NCI-H2081 treated with DMSO at 0.1 percent for 48 hours (cell line): ENCODE measurements around the gene GTPBP3.

Experiments
- DNase-seq: peaks from one replicate; lab custom pipeline; 2025; lab: John Stamatoyannopoulos, UW

GTPBP3 gene

DNA sequence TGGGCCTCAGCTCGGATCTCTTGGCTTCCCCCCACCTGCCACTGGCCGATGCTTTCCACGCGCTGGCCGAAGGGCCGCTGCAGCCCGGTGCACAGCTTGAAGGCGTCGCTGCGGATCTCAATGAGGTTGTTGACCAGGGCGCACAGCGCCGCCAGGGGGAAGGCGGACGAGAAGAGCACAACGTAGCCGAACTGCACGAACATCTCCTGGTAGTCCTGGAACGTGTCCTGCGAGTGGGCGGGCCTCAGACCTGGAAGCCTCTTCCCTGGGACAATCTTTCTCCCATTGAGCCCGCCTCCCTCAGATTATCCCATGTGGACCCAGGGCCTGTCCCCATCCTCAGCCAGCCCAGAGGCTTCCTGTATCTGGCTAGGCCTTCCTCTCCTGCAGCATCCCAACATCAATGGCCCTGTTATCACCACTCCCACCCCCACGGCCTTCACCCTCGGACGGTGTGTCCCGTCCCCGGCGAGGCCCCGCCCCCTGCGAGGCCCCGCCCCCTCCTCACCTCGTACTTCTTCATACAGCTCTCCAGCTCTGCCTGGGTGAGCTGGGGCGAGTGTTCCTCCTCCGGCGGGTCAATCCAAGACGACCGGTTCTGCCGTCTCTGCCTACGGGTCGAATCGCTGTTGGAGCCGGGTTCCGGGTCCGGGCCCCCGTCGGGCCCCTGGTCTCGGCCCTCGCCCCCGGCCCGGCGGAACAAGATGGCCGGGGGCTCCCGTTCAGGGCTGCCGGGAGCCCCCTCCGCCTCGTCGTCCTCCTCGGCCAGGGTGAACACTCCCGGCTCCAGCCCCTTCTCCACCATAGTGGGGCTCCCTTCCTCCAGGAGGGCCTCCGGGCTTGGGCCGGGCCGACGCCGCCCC lies 9.5 kb upstream of the GTPBP3 start:
- DNase-seq: no peak

DNA sequence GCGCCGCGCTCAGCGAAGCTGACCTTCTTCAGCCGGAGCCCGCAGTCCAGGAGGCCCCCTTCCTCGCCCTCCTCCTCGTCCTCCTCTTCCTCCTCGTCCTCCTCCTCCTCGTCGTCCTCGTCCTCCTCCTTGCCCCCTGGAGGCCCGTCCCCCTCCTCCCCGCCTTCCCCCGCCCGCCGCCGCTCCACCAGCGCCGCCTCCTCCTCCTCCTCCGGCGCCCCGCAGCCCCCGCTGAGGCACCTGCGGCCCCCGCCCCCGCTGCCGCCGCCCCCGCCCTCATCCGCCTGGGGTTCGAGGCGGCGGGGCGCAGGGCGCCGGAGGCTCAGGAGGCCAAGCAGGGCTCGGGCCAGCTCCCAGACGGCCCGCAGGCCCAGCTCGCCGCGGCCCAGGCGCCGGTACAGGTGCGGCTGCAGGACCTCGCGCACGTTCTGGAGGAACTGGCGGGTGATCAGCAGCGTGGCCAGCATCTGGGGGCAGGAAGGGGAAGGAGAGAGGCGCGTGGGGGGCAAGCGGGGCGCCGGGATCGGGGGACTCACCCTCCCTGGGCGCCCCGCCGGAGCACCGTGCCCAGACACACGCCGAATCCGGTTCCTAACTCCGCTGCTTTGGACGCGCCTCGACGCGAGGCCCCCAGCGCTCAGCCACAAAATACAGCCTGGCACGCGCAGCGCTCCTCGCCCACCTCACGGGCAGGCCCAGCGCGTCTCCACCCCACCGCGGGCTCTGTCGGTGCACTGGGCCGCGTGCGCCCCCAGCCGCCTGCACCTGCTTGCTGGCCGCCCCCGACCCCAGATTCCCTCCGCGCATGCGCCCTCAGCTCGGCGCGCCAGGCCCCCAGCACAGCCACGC lies 8.6 kb upstream of the GTPBP3 start:
- DNase-seq: no peak

DNA sequence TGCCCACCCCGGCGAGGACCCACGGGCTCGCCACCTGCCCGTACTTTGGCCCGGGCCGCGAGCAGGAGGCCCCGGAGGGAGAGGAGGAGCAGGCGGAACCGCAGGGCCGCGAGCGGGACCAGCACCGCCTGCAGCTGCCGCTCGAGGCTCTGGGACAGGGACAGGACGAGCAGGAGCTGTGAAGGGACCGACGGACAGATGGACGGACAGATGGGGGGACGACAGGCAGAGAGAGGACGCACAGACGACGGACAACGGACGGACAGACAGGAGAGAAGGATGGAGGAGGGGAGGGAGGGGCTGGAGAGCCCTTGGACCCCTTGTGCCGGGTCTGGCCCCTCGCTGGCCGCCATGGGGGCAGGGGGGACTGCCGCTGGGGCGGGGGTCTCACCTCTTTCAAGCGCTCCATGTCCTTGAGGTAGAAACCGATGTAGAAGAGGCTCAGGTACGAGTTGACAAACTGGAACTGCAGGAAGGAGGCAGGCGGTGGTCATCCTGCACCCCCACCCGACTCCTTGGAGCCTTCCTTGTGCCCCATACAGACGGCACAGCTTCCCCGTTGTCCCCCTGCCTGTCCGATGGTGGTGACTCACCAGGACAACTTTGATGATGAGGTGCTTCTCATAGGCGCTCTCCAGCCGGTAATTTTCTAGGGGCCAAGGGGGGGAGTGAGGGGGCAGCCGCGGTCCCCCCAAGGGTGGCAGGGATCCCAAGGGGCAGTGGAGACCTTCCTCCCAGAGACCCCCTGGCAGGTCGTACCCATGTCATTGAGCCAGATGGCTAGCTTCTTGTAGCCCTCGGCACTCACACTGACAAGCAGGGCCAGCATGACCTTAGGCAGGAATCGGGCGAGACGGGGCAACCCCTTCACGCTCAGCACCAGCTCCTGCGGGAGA lies 7.7 kb upstream of the GTPBP3 start:
- DNase-seq: no peak

DNA sequence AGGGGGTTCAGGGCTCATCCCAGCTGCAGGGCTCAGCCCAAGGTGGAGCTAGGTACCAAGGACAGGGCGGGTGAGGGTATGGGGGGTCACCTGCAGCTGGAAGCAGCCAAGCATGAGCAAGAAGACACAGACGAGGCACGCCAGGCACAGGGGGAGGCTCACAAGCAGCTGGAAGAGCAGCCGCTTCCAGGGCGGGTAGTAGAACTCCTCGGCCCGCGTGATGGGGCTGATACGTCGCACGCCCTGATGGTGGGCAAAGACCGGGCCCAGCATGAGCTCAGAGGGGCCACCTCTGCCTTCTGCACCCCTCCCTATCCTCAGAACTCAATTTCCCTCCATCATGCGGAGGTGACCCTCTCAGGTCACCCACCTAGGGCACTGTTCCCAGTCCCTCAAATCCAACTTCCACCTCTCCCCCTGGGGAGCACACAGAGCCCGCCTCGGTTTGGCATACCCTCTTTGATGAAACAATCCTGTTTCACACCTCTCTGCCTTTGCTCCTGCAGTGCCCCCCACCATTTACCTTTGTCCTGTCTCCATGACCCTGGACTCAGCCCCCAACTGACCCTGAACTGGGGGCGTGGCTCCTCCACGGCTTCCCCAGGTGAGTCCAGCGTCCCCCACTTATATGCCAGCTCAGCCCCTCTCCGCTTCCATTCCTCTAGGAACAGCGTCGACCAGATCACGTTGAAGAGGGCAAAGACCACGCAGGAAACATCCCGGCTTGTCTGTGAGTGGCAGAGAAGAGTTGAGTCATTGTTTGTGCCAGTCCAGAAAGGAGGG lies 6.9 kb upstream of the GTPBP3 start:
- no peak for DNase-seq

DNA sequence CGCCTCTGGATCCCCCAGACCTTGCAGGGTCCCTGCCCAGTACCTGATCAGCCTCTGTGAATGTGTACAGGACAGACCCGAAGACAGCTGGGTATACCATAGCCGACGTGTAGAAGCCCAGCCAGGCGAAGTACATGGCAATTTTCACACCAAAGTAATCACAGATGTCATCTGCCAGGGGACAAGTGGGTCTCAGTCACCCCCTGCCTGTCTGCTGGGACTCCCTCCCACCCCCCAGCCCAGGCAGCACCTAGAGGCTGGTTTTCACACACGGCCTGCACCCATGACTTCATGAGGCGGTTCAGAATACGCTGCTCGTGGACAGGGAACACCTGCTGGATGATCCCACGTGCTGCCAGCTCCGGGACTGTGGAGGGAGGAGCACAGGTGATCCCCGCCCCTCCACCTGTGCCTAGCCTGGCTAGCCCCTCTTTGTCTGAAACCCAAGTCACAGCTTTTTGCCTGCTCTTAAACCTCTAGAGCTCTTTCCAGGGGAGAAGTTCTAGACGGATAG lies 6.3 kb upstream of the GTPBP3 start:
- DNase-seq: no peak

DNA sequence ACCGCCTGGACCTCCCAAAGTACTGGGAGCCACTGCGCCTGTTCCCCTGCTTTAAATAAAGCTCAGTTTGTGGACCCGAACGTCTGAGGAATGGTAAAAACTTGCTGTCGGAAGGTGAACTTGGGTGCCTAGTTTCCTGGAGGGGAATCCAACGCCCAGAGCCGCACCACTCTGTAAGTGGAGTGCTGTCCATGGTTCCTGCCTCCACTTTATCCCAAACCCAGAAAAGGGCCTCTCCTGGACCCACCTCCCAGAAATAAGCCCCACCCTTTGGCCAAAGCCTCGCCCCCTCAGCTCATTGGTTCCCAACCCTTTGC lies 5.0 kb upstream of the GTPBP3 start:
- DNase-seq: no peak

DNA sequence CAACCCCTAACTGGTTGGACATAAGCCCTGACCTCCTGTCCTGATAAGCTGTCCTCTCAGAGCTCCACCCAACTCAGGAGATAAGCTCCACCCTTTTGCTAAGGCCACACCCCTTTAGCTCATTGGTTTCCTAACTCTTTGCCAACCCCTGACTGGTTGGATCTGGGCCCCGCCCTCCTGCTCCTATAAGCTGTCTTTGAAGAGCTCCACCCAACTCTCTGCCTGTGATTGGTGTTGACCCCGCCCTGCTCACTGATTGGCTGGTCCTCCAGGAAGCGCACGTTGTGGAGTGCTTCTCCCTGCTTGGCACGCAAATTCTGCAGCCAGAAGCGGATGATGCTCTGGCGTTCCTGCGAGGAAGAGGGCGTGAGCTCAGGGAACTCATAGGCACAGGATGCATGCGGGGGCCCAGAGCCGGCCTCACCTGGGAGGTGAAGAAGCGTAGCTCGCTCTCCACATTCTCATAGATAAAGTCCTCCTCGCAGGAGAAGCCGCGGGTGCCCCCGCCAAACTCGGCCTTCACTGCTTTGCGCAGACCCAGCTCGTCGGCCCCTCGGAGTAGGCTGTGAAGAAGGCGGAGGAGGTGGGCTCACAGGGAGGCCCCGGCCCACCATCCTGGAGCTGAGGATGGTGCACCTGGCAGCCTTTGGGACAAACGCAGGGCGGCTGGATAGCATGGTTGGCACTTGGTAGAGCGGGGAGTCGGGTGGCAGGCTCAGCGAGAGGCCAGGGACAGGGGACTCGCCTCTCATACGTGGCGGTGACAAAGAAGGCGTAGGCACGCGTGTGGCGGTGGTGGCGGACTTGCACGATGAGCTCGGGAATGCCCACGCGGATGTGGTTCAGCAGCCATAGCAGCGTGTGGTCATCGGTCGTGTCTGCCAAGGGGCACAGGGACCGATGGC lies 4.4 kb upstream of the GTPBP3 start:
- no peak for DNase-seq

DNA sequence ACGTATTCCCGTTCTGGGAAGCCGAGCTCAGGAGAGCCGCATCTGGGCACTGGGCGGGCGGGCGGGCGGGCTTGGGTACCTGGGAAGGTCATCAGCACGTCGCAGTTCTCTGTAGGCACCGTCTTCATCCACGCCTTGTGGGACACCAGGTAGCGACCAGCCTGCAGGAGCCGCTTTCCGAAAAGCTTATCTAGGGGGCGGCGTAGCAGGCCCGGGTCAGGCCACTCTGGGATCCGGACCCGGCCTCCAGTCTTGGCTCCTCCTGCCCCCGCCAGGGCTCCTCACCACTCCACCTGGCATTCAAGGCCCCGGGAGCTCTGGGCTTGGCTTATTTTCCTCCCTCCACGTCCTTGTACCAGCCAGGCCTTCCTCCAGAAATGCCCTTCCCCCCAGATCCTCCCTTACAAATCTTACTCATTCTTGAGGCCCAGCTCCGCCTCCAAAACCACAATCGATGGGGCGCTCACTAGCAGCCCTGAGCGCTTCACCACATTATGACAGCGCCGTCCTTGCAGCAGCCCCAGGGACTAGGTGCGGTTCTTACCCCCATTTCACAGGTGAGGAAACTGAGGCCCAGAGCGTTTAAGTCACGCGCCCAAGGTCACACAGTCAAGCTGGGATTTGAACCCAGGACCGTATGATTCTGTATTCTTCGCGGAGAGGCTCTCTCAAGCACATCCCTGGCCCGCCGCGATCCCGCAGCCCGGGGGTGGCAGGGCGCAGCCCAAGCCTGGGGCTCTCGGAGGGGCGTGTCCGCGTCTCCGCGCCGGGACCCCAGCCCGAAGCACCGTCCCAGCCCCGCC lies 3.5 kb upstream of the GTPBP3 start:
- no peak for DNase-seq

DNA sequence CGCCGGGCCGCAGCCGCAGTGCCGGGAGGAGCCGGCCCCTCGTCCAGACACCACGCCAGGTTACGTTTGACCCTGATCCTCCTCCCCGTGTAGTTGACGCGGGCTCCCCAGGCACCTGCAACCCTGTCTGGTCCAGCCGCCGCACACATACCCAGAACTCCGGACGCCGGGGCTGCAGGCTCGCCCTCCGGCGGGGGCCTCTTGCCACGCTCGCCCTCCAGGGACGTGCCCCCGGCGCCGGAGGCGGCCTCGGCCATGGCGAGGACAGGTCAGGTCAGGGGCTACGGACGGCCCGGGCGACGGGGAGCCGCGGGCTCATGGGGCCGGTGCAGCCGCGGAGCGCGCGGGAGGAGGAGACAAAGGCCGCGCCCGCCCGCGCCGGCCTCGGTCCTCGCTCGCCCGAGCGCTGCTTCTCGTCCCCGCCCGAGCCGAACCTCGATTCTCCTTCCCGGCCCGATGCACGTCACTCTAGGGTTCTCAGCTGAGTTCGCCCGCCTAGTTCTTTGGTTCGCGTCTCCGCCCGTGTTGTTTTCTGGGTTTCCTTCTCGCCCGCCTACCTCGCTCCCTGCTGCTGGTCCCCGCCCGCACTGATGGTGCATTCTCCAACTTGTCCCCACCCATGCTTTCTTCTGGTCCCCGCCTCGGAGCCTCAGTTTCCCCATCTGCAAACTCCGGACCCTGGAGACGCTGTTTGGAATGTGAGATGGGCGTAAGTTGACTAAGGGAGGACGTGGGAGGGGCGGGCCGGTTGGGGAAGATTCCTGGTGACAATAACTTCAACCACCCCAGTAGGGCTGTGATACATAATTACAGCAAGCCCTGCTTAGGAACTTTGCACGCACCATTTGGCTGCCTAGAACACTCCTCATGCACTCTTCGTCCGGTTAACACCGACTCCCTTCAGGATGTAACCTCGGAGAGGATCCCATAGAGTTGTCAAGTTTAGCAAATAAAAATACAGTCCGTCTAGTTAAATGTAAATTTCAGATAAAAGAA lies 2.6 kb upstream of the GTPBP3 start, which contains the start of gene ANO8:
Gene ANO8, minus strand, starts transcription at position 442 of the 996 bp plus-strand sequence. Its CDS starts 185 bp downstream, at position 257.
- peak; percentile 70 for DNase-seq

DNA sequence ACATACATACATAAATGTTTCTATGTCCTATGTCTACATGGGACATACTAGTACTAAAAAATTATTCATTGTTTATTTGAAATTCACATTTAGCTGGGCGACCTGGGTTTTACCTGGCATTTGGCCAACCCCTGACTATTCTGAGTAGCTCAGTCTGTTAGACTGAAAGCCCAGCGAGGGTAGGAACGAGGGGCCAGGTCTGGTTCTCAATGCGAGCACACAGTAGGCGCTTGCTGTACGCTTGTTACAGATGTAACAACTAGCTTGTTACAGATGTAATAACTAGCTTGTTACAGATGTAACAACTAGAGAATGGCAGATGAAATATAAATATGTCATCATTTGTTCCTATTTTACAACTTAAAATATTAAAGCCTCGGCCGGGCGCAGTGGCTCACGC lies 1.8 kb upstream of the GTPBP3 start:
- DNase-seq: no peak

DNA sequence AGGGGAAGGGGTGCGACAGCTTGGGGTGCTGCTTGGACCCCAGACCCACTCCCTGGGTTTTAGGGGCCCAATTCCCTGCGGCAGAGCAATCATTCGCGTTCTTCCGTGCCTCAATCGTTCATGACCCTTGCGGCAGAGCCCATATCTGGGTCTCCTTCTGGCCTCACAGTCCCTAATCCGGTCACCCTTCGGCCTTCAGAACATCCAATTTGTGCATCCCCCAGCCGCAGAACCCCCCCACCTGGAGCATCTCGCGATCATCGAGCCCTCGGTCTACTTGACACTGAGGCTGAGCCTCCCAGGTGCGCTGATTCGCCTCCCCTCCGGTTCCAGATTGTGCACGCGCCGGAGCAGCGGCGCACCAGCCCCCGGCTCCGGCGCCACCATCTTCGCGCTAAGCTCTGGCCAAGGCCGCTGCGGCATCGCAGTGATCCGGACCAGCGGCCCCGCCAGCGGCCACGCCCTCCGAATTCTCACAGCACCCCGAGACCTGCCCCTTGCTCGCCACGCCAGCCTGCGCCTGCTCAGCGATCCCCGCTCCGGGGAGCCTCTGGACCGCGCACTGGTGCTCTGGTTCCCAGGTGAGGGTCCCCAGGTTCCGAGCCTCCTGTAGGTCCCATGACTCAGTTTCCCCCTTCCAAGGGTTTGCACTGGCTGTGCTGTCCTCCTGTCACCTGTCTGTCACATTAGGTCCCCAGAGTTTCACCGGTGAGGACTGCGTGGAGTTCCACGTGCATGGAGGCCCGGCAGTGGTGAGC lies 501 bp downstream of the GTPBP3 start:
- DNase-seq: no peak

DNA sequence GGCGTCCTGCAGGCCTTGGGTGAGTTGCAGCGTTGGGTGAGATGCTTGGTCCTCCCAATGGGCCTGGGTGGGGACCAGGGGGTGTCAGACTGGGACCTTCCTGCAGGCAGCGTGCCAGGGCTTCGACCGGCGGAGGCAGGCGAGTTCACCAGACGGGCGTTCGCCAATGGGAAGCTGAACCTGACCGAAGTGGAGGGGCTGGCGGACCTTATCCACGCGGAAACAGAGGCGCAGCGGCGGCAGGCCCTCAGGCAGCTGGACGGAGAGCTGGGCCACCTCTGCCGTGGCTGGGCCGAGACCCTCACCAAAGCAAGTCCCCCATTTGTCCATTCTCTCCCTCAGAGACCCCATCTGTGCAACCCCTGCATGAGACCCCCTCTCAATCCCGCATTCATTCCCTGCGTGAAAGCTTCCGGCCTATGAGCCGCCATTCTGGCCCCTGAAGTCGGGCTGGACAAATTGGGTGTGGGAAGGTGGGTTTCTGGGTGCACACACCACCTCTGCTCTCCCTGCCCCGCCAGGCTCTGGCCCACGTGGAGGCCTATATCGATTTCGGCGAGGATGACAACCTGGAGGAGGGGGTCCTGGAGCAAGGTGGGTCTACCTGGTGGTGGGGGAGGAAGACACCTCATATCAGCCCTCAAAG lies 1.2 kb downstream of the GTPBP3 start:
- no peak for DNase-seq

DNA sequence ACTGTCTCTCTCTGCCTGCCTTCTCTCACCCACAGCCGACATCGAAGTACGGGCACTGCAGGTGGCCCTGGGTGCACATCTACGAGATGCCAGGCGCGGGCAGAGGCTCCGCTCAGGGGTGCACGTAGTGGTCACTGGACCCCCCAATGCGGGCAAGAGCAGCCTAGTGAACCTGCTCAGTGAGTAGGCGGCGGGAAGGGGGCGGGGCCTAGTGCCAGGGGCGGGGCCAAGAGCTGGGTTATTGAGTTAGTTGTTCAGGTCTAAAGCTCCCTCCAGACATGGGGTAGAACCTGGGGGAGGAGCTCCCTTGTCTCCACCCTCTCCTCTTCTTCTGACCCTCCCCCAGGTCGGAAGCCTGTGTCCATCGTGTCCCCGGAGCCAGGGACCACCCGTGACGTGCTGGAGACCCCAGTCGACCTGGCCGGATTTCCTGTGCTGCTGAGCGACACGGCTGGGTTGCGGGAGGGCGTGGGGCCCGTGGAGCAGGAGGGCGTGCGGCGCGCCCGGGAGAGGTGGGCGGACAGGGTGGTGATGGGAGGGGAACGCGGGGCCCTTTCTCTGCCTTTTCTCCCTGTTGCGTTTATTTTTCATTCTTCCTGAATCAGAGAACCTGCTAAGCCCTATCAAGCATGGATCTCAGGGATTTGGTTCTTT lies 1.9 kb downstream of the GTPBP3 start:
- DNase-seq: no peak

DNA sequence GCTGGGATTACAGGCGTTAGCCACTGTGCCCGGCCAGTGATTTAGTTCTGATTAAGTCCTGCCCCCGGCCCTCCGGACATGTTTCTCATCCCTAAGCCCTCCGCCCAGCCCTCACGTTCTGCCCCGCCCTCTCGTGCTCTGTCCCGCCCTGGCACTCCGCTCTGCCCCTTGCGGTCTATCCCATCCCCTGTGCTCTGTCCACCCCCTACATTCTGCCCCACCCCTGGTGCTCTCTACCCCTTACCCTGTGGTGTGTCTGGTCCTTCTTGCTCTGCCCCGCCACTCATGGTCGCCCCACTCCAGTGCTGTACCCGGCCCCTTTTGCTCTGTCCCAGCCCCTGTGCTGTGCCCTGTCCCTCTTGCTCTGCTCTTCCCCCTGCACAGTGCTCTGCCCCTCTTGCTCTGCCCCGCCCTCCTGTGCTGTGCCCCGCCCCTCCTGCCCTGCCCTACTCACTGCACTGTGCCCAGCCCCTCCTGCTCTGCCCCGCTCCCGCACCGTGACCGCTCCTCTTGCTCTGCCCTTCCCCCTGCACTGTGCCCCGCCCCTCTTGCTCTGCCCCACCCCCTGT lies 3.0 kb downstream of the GTPBP3 start:
- no peak for DNase-seq

DNA sequence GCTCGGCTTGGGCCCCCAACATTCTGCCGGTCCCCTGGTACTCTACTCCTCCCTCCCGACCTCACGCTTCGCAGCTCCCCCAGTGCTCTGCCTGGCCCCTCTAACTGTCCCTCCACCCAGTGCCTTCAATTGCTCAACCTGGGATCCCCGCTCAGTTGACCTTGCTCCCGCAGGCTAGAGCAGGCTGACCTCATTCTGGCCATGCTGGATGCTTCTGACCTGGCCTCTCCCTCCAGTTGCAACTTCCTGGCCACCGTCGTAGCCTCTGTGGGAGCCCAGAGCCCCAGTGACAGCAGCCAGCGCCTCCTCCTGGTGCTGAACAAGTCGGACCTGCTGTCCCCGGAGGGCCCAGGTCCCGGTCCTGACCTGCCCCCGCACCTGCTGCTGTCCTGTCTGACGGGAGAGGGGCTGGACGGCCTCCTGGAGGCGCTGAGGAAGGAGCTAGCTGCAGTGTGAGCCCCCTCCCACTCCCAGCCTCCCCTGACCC lies 3.6 kb downstream of the GTPBP3 start:
- DNase-seq: no peak

DNA sequence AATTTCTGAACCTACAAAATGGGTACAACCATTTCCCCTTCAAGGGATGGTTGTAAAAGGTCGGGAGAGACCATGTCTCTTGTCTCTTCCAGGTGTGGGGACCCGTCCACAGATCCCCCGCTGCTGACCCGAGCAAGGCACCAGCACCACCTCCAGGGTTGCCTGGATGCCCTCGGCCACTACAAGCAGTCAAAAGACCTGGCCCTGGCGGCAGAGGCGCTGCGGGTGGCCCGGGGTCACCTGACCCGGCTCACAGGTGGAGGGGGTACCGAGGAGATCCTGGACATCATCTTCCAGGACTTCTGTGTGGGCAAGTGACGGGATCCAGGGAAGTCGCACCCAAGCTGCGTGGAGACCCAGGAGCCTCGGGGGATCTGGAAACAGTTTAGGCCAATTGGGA lies 4.0 kb downstream of the GTPBP3 start:
- DNase-seq: no peak
